Endothelial cell (in vitro differentiated cells): Measurements from ENCODE around the gene CSNK1G3. TPM values are rescaled to one million over a fixed set of nuclear protein-coding genes. Genes with fewer than 3 reads are reported as not detected.
A peak's percentile ranks its signal among the peaks of the same experiment; 100 is the strongest.

ENCODE experiments used
- DNase-seq: peaks from one replicate; pipeline ENCODE4 v3.0.0; 2021; ENCODE audit warnings: low spot score
- H3K27ac Mint-ChIP-seq: one replicate; pipeline ENCODE4 v1.8.0; 2021; ENCODE audit warnings: mixed read lengths, inconsistent platforms; ENCODE audit not compliant: unreplicated experiment
- H3K27me3 Mint-ChIP-seq: one replicate; pipeline ENCODE4 v1.8.0; 2021; ENCODE audit warnings: mild to moderate bottlenecking, moderate library complexity, mixed read lengths, inconsistent platforms; ENCODE audit not compliant: unreplicated experiment
- H3K36me3 Mint-ChIP-seq: one replicate; pipeline ENCODE4 v1.8.0; 2021; ENCODE audit warnings: mild to moderate bottlenecking, low read depth, mixed read lengths, inconsistent platforms; ENCODE audit not compliant: unreplicated experiment
- H3K4me1 Mint-ChIP-seq: one replicate; pipeline ENCODE4 v1.8.0; 2021; ENCODE audit warnings: mild to moderate bottlenecking, mixed read lengths, inconsistent platforms; ENCODE audit not compliant: unreplicated experiment
- H3K4me3 Mint-ChIP-seq: one replicate; pipeline ENCODE4 v1.8.0; 2021; ENCODE audit warnings: mild to moderate bottlenecking, mixed read lengths, inconsistent platforms; ENCODE audit not compliant: unreplicated experiment
- H3K9me3 Mint-ChIP-seq: one replicate; pipeline ENCODE4 v1.8.0; 2021; ENCODE audit warnings: mixed read lengths, inconsistent platforms; ENCODE audit not compliant: unreplicated experiment
- CTCF ChIP-seq: fragments of 200-600 bp; sonication (generic); IDR thresholded peaks from one replicate; pipeline ENCODE4 v1.5.0; 2021; ENCODE audit warnings: antibody characterized with exemption; ENCODE audit not compliant: unreplicated experiment
- total RNA-seq: library from RNA; stranded (reverse); fragmentation: NEBNext Ultra II Directional; extraction: Animal tissue kit (Norgen Biotek cat#: 25700); gene quantifications from one replicate; pipeline ENCODE4 v1.2.1, GENCODE V29; 2021; ENCODE audit not compliant: unreplicated experiment

The CSNK1G3 gene
- total RNA-seq, 1 donor from 2014 or later = 55.6 TPM

- peaks cover 11% of the 10 kb centered on the region for H3K27me3 Mint-ChIP-seq
- H3K9me3 Mint-ChIP-seq = no peaks in the 10 kb centered on the region
- peak overlapping the region; percentile 97 for H3K4me3 Mint-ChIP-seq
- peak; percentile 44 for DNase-seq
- H3K27ac Mint-ChIP-seq = peak overlapping the region; percentile 91
- peaks cover 9% of the 10 kb centered on the region for H3K36me3 Mint-ChIP-seq
- H3K4me1 Mint-ChIP-seq = peaks cover 44% of the 10 kb centered on the region
- TF ChIP-seq CTCF = no peak
Measured at GRCh38 chr5:123512611-123513461, 859 bp downstream of the CSNK1G3 start.

- H3K27ac Mint-ChIP-seq = no peak overlapping the region
- TF ChIP-seq CTCF = no peak
- H3K4me3 Mint-ChIP-seq = peak overlapping the region; percentile 6
- H3K27me3 Mint-ChIP-seq = peaks cover 10% of the 10 kb centered on the region
- H3K9me3 Mint-ChIP-seq = no peaks in the 10 kb centered on the region
- peaks cover 48% of the 10 kb centered on the region for H3K4me1 Mint-ChIP-seq
- no peak for DNase-seq
- peaks cover 9% of the 10 kb centered on the region for H3K36me3 Mint-ChIP-seq
Measured at GRCh38 chr5:123514615-123515355, 2.8 kb downstream of the CSNK1G3 start.

- peaks cover 7% of the 10 kb centered on the region for H3K36me3 Mint-ChIP-seq
- H3K4me1 Mint-ChIP-seq = peaks cover 43% of the 10 kb centered on the region
- no peak for DNase-seq
- H3K27me3 Mint-ChIP-seq = peaks cover 10% of the 10 kb centered on the region
- H3K27ac Mint-ChIP-seq = peak overlapping the region; percentile 14
- no peak overlapping the region for H3K4me3 Mint-ChIP-seq
- no peaks in the 10 kb centered on the region for H3K9me3 Mint-ChIP-seq
- no peak for TF ChIP-seq CTCF
Measured at GRCh38 chr5:123515904-123516303, 3.9 kb downstream of the CSNK1G3 start.

- Mint-ChIP-seq H3K9me3 (no peaks in the 10 kb centered on the region), H3K4me1 (peaks cover 35% of the 10 kb centered on the region), H3K27ac (peak overlapping the region; percentile 72), H3K4me3 (no peak overlapping the region), H3K27me3 (no peaks in the 10 kb centered on the region), H3K36me3 (no peaks in the 10 kb centered on the region)
- no peak for DNase-seq
- TF ChIP-seq CTCF = no peak
Measured at GRCh38 chr5:123517476-123517875, 5.5 kb downstream of the CSNK1G3 start.

- no peak for DNase-seq
- H3K36me3 Mint-ChIP-seq = no peaks in the 10 kb centered on the region
- no peak overlapping the region for H3K4me3 Mint-ChIP-seq
- no peak for TF ChIP-seq CTCF
- H3K9me3 Mint-ChIP-seq = no peaks in the 10 kb centered on the region
- peaks cover 31% of the 10 kb centered on the region for H3K4me1 Mint-ChIP-seq
- no peaks in the 10 kb centered on the region for H3K27me3 Mint-ChIP-seq
- peak overlapping the region; percentile 26 for H3K27ac Mint-ChIP-seq
Measured at GRCh38 chr5:123518111-123518510, 6.1 kb downstream of the CSNK1G3 start.
